Mesendoderm (in vitro differentiated cells): ENCODE data around the gene USP2. TPM values are rescaled to one million over a fixed set of nuclear protein-coding genes. Genes with fewer than 3 reads are reported as not detected.

ENCODE experiments used
- DNase-seq: peaks from one replicate; pipeline ENCODE4 v3.0.0; 2013
- H2AK5ac ChIP-seq: 2 replicates; pipeline ENCODE4 v1.6.1; 2013; ENCODE audit warnings: low read length, inconsistent platforms
- H2BK120ac ChIP-seq: 2 replicates; pipeline ENCODE4 v1.6.1; 2013; ENCODE audit warnings: low read depth, mild to moderate bottlenecking, low read length, moderate library complexity, mixed read lengths
- H2BK15ac ChIP-seq: replicated peaks from 2 replicates; pipeline ENCODE4 v1.6.1; 2013; ENCODE audit warnings: low read depth, mild to moderate bottlenecking, moderate library complexity
- H2BK5ac ChIP-seq: 2 replicates; pipeline ENCODE4 v1.6.1; 2013; ENCODE audit warnings: low read length, inconsistent platforms
- H3K18ac ChIP-seq: 2 replicates; pipeline ENCODE4 v1.6.1; 2013; ENCODE audit warnings: mild to moderate bottlenecking, low read length, mixed read lengths
- H3K23ac ChIP-seq: one replicate; pipeline ENCODE4 v1.6.1; 2013; ENCODE audit warnings: low read length
- H3K27ac ChIP-seq: 2 replicates; pipeline ENCODE4 v1.5.1; 2013; ENCODE audit warnings: low read depth, mild to moderate bottlenecking, inconsistent platforms, low read length, moderate library complexity
- H3K27me3 ChIP-seq: 2 replicates; pipeline ENCODE4 v1.6.1; 2013; ENCODE audit warnings: low read length, control low read depth, mild to moderate bottlenecking, inconsistent platforms; ENCODE audit not compliant: insufficient read depth, poor library complexity
- H3K36me3 ChIP-seq: 2 replicates; pipeline ENCODE4 v1.6.1; 2013; ENCODE audit warnings: low read length, inconsistent platforms; ENCODE audit not compliant: control insufficient read depth, insufficient read depth
- H3K4ac ChIP-seq: one replicate; pipeline ENCODE4 v1.6.1; 2013; ENCODE audit warnings: low read depth, mild to moderate bottlenecking, low read length, moderate library complexity
- H3K4me1 ChIP-seq: 2 replicates; pipeline ENCODE4 v1.6.1; 2013; ENCODE audit warnings: low read depth, low read length, inconsistent platforms; ENCODE audit not compliant: control insufficient read depth
- H3K4me2 ChIP-seq: 2 replicates; pipeline ENCODE4 v1.6.1; 2013; ENCODE audit warnings: low read length
- H3K4me3 ChIP-seq: 2 replicates; pipeline ENCODE4 v1.5.1; 2013; ENCODE audit warnings: mild to moderate bottlenecking, low read length
- H3K56ac ChIP-seq: one replicate; pipeline ENCODE4 v1.6.1; 2013; ENCODE audit warnings: low read length
- H3K79me1 ChIP-seq: 2 replicates; pipeline ENCODE4 v1.6.1; 2013; ENCODE audit warnings: low read length, inconsistent platforms
- H3K79me2 ChIP-seq: 2 replicates; pipeline ENCODE4 v1.6.1; 2013; ENCODE audit warnings: mild to moderate bottlenecking, low read length; ENCODE audit not compliant: control insufficient read depth, insufficient read depth
- H3K9ac ChIP-seq: 2 replicates; pipeline ENCODE4 v1.6.1; 2013; ENCODE audit warnings: low read length, inconsistent platforms
- H4K5ac ChIP-seq: one replicate; pipeline ENCODE4 v1.6.1; 2013; ENCODE audit warnings: low read length
- H4K8ac ChIP-seq: one replicate; pipeline ENCODE4 v1.6.1; 2013; ENCODE audit warnings: low read depth, mild to moderate bottlenecking, control low read depth, low read length, moderate library complexity
- WGBS: extraction: QIAGEN DNeasy Blood & Tissue Kit; methylation state at CpG from one replicate; pipeline ENCODE4 v1.1.7; 2013; ENCODE audit warnings: low lambda C conversion rate, missing lambda C conversion rate; ENCODE audit not compliant: insufficient coverage; ENCODE audit errors: extremely low coverage; 5-methylcytosine and 5-hydroxymethylcytosine counted together
- small RNA-seq: library from polyadenylated mRNA; stranded (forward); fragments of <200 nt; extraction: miRNeasy Mini kit (QIAGEN cat#:217004); gene quantifications from one replicate; pipeline ENCODE3, GENCODE V24; 2013; ENCODE audit not compliant: insufficient read depth

USP2 gene

DNA sequence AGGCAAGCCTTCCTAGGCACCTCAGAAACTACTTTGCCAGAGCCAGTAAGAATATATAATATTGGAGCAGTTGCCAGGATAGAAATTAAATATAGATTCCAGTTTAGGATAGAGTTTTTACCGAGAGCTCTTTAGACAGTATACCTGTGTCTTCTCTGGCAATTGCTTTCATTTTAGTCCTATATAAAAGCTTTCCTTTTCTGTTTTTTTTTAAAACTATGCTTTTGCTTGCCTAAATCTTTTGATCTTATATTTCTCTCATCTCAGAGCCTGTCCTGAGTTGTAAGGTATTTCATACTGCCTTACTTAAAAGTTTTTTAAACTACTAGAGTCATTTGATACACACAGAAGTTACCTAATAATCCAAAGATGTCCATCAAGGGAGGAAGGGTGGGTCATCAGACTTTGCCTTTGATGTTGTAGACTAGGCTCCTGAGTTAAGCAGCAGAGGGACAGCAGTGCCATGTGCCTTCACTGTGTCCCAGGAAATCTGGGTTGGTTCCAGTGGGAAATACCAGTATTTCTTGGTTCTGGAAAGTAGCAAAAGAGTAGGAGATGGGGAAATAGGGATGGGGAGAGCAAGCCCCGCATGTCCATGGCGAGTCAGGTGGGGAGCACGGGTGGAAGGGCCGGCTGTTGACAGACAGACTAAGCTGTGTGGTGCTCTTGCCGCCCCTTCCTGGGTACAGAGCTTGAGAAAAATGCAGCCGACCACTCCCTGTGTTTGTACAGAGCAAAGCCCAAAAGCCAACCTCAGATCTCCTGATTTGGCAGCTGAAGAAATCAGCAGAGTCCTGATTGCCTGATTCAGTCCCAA lies 75.7 kb downstream of the USP2 start:
- H4K8ac ChIP-seq = no peak overlapping the region
- no peak overlapping the region for H3K56ac ChIP-seq
- H2AK5ac ChIP-seq = no peak overlapping the region

More for the DNA sequence above, 75.7 kb downstream of the USP2 start:
- no peak for DNase-seq
- H3K4me2 ChIP-seq = no peak overlapping the region
- H2BK120ac ChIP-seq = no peak overlapping the region
- no peak overlapping the region for H2BK5ac ChIP-seq
- H3K36me3 ChIP-seq = peaks cover 4% of the 10 kb centered on the region
- H3K23ac ChIP-seq = no peak overlapping the region
- no peak overlapping the region for H3K9ac ChIP-seq
- no peaks in the 10 kb centered on the region for H3K79me2 ChIP-seq
- peaks cover 2% of the 10 kb centered on the region for H3K4me1 ChIP-seq
- H3K27ac ChIP-seq = no peak overlapping the region
- no peaks in the 10 kb centered on the region for H3K79me1 ChIP-seq
- no peak overlapping the region for H4K5ac ChIP-seq
- no peak overlapping the region for H3K4me3 ChIP-seq
- WGBS = no CpG with 5 or more reads among the region's 7 CpGs
- H3K4ac ChIP-seq = no peak overlapping the region
- no peak overlapping the region for H2BK15ac ChIP-seq
- no peak overlapping the region for H3K18ac ChIP-seq
- no peaks in the 10 kb centered on the region for H3K27me3 ChIP-seq

Small RNA genes within 50 kb of the gene (small RNA-seq; reads per million reads assigned to genes)
- gene AP003396.4 (not detected), gene RF01225 (not detected)
